PFSK-1 (cell line): ENCODE results near the gene RGS17.

Source experiments
- FOXP2 ChIP-seq: optimal IDR thresholded peaks from 2 replicates; pipeline ENCODE3; 2011; ENCODE audit warnings: borderline replicate concordance, control low read depth, inconsistent platforms; ENCODE audit not compliant: insufficient read depth; ENCODE audit errors: extremely low read length, extremely low read depth
- POLR2AphosphoS5 ChIP-seq: IDR thresholded peaks from 2 replicates; pipeline ENCODE4 v1.6.1; 2012; ENCODE audit warnings: low read depth, mild to moderate bottlenecking, control low read depth, low read length, moderate library complexity
- SIN3A ChIP-seq: IDR thresholded peaks from 2 replicates; pipeline ENCODE4 v1.6.1; 2012; ENCODE audit warnings: mild to moderate bottlenecking, low read length, moderate library complexity, borderline replicate concordance; ENCODE audit not compliant: insufficient read depth
- TAF1 ChIP-seq: IDR thresholded peaks from 2 replicates; pipeline ENCODE4 v1.6.1; 2012; ENCODE audit warnings: low read length, control low read depth, borderline replicate concordance; ENCODE audit not compliant: insufficient read depth
- TF ChIP-seq, protein P1 (sequence below), 2 experiments: IDR thresholded peaks; 2 replicates each; pipeline versions ENCODE4 v1.6.1 to v1.8.0; 2011 to 2012; ENCODE audit warnings: low read depth in 2 of 2, low read length in 2 of 2, control low read depth in 1 of 2, inconsistent platforms in 1 of 2, mild to moderate bottlenecking in 1 of 2, moderate library complexity in 1 of 2; ENCODE audit not compliant: insufficient read depth in 1 of 2

Gene RGS17

DNA sequence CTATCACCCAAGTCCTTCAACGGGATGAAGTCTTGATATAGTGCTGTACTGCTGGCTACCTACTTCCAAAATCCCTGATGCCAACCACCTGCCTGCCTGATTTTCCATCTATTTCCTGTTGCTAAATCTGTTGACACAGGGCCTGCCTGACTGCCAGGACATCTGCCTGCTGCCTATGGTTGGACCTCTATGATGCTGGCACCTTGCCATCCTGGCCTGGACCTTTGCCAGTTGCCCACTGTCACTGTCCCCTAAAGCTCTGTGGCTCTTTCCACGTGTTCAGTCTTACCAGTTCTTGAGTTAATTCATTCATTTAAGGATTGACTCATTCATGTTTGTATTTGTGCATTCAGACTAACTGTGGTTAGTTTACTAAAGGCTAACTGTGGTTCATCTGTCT, 9.2 kb upstream of the RGS17 start:
- no peak for TF ChIP-seq SIN3A
- TF ChIP-seq POLR2AphosphoS5 = no peak
- no peak for TF ChIP-seq TAF1
- TF ChIP-seq FOXP2 = no peak
- TF ChIP-seq, protein P1, sequence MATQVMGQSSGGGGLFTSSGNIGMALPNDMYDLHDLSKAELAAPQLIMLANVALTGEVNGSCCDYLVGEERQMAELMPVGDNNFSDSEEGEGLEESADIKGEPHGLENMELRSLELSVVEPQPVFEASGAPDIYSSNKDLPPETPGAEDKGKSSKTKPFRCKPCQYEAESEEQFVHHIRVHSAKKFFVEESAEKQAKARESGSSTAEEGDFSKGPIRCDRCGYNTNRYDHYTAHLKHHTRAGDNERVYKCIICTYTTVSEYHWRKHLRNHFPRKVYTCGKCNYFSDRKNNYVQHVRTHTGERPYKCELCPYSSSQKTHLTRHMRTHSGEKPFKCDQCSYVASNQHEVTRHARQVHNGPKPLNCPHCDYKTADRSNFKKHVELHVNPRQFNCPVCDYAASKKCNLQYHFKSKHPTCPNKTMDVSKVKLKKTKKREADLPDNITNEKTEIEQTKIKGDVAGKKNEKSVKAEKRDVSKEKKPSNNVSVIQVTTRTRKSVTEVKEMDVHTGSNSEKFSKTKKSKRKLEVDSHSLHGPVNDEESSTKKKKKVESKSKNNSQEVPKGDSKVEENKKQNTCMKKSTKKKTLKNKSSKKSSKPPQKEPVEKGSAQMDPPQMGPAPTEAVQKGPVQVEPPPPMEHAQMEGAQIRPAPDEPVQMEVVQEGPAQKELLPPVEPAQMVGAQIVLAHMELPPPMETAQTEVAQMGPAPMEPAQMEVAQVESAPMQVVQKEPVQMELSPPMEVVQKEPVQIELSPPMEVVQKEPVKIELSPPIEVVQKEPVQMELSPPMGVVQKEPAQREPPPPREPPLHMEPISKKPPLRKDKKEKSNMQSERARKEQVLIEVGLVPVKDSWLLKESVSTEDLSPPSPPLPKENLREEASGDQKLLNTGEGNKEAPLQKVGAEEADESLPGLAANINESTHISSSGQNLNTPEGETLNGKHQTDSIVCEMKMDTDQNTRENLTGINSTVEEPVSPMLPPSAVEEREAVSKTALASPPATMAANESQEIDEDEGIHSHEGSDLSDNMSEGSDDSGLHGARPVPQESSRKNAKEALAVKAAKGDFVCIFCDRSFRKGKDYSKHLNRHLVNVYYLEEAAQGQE (IDR thresholded peaks at IDR 0.05; ENCODE audit: insufficient read depth in 1 of 2, low read depth in 2 of 2, low read length in 2 of 2) = no peak

DNA sequence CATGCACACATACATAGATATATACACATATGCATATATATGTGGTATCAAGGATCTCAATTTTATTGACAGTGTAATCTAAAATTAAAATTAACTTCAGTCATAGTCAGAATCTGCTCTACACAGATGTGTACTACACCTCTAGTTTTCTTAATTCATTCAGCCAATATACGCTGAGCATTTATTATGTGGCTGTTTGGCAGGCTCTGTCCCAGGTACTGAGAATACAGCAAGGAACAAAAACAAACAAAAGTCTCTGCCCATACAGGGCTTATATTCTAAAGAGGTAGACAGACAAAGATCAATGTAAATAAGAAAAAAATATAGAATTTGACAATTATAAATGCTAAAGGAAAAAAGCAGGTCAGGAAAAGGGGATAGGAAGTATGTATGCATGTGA, 7.8 kb upstream of the RGS17 start:
- no peak for TF ChIP-seq FOXP2
- TF ChIP-seq, protein P1 (IDR thresholded peaks at IDR 0.05; ENCODE audit: insufficient read depth in 1 of 2, low read depth in 2 of 2, low read length in 2 of 2) = peak; percentile 55 to 88; a peak in 3 of 4 replicates

DNA sequence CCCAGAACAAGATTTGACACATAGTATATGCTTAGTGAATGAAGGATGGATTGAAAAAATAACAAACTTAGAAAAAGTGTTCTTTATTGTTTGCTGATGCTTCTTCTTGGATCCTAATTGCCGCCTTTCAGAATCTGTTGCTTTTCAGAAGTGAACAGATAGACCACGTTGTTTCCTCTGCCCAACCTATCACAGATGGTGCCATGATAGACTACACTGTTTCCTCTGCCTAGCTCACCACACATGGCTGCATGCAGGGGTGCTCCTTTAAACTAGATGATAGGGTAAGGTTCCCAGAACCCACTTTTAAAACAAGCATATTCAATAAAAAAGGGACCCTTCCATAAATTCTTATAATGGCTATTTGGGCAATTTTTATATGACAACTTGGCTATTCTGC, 4.6 kb upstream of the RGS17 start:
- no peak for TF ChIP-seq FOXP2
- TF ChIP-seq POLR2AphosphoS5 = no peak
- no peak for TF ChIP-seq TAF1
- TF ChIP-seq SIN3A = no peak

DNA sequence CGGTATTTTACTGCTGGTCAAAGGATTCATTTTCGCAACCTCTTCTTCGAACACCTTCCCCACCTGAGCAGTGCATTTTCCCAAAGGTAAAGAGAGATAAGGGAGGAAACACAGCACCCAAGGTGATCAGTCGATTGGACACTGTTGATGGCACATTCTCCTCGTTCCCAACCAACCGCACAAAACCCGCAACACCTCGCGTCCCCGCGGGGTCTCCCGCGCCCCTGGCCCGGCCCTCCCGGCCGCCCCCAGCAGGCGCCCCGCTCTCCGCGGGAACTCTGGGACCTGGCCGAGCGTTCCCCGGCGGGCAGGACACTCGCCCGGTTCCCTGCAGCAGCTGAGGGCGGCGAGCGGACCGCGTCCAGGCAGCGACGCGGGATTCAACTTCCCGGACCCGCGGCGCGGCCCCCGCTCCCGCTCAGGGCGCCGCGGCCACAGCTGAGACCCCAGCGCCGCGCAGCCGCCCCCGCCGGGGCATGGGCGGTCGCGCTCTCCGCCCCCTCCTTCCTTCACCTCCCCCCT, 506 bp downstream of the RGS17 start:
- TF ChIP-seq SIN3A (no peak), TAF1 (no peak), FOXP2 (no peak), POLR2AphosphoS5 (no peak)
- TF ChIP-seq, protein P1 (IDR thresholded peaks at IDR 0.05; ENCODE audit: insufficient read depth in 1 of 2, low read depth in 2 of 2, low read length in 2 of 2) = no peak

DNA sequence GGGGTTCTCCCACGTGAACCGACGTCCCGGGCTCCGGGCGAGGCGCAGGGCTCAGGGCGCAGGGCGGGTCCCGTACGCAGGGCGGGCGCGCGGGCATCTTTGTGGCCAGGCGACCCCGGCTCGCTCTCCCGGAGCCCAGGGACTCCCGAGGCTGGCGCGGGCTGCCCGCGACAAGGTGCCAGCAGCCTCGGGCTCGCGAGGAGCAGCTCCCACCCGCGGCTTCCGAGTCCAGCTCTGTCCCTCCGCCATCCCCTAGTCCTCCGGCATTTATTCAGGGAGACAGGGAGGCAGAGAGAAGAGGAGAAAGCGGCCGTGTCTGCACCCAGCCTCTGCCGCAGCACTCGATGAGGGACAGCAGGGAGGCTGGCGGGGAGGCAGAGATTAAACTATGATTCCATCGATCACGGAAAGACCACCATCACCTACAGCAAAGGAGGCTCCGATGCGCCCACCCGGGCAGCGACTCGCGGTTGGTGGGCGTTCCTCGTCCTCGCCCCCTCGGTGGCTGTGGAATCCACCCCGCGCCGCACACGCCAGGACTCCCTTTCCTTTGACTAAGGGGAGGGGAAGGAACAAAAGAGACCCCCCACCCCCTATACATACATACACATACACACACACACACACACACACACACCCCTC, 1.1 kb downstream of the RGS17 start:
- TF ChIP-seq, protein P1 (IDR thresholded peaks at IDR 0.05; ENCODE audit: insufficient read depth in 1 of 2, low read depth in 2 of 2, low read length in 2 of 2) = no peak; a peak in 1 of 4 replicates
- no peak for TF ChIP-seq FOXP2
- TF ChIP-seq TAF1 = no peak
- TF ChIP-seq SIN3A = no peak
- TF ChIP-seq POLR2AphosphoS5 = no peak
